HG02852 (cell line): ENCODE measurements around the gene ZNF407.

ENCODE experiments used
- ATAC-seq: cut with Tn5 transposase; IDR thresholded peaks from one replicate; pipeline ENCODE4 v1.9.1; 2021; ENCODE audit warnings: mild to moderate bottlenecking, moderate library complexity; ENCODE audit not compliant: unreplicated experiment

ZNF407 gene

GRCh38 chr18:75109319-75109691, 511.6 kb downstream of the ZNF407 start:
- no peak for ATAC-seq

GRCh38 chr18:75109819-75110218, 512.1 kb downstream of the ZNF407 start:
- no peak for ATAC-seq

- no peak for ATAC-seq
Measured at GRCh38 chr18:75110311-75110710, 512.6 kb downstream of the ZNF407 start.

- no peak for ATAC-seq
Measured at GRCh38 chr18:75110846-75111415, 513.3 kb downstream of the ZNF407 start.

GRCh38 chr18:75111760-75112159, 514.1 kb downstream of the ZNF407 start:
- ATAC-seq: no peak

GRCh38 chr18:75112186-75113096, 514.8 kb downstream of the ZNF407 start:
- no peak for ATAC-seq

GRCh38 chr18:75113455-75113854, 515.8 kb downstream of the ZNF407 start:
- ATAC-seq: no peak

GRCh38 chr18:75114231-75114764, 516.6 kb downstream of the ZNF407 start:
- no peak for ATAC-seq
